Stomach (tissue), 4 donors: ENCODE results near the gene HLCS.

Experiments
- EP300 ChIP-seq: sonication (generic); formaldehyde crosslinking; IDR thresholded peaks from one replicate; pipeline ENCODE4 v1.6.1; 2017; ENCODE audit warnings: antibody characterized with exemption
- POLR2A ChIP-seq, 4 donors: fragments of 450-650 bp; IDR thresholded peaks; one replicate each; pipeline ENCODE4 v1.6.1; 2016; ENCODE audit warnings: antibody characterized with exemption in 4 of 4, control low read depth in 2 of 4, mild to moderate bottlenecking in 1 of 4, moderate library complexity in 1 of 4

DNA sequence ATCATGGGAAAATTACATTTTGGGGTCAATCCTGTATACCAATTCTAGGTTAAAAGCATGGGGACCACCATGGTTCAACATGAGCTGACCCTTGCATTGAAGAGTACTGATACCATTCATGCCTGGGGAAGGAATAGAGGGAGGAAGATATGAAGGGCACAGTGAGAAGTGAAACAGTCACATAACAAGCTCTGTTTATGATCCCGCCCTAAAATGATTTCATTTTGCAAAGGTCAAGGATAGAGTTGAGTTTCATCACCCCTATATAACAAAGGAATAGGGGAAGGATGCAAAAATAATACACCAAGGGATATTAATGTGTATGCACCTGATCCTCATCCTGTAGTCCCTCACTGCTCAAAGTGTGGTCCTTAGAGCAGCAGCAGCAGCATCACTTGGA is 2.5 kb upstream of the HLCS start:
- TF ChIP-seq POLR2A (IDR thresholded peaks at IDR 0.05) (no peak), EP300 (no peak)
